ENCODE data around the gene CBLL2.

DNA sequence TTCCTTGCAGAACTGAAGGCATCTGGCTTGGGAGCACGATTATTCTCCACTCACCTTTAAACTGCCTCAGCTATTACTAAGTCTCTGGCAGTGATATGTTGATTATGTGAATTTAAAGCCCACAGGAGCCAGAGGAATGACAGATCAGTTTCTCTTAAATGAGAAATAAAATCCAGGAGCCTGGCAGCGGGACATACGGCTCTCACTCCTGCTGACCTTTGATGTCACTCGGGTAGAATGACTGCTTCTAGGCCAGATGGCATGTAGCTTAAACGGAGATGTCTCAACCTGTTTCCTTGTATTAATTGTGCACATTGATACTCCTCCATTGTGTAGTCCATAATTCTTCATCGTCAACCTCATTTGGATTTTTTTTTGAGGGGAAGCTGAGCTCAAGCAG, 4.0 kb upstream of the CBLL2 start:
- TF ChIP-seq ZBTB7A (IDR thresholded peaks at IDR 0.05; ENCODE audit: low read depth) (no peak), EP300 (IDR thresholded peaks at IDR 0.05; ENCODE audit: borderline replicate concordance) (no peak), TAF1 (IDR thresholded peaks at IDR 0.05; ENCODE audit: low read depth) (no peak), REST (IDR thresholded peaks at IDR 0.05; ENCODE audit: low read depth) (no peak), MAX (IDR thresholded peaks at IDR 0.05) (no peak), USF1 (IDR thresholded peaks at IDR 0.05) (no peak), RAD21 (IDR thresholded peaks at IDR 0.05; ENCODE audit: low read depth) (no peak), NFIC (IDR thresholded peaks at IDR 0.05) (no peak), YY1 (IDR thresholded peaks at IDR 0.05; ENCODE audit: low read depth) (no peak), TCF12 (IDR thresholded peaks at IDR 0.05; ENCODE audit: low read depth) (no peak), EGR1 (IDR thresholded peaks at IDR 0.05) (no peak), TEAD4 (IDR thresholded peaks at IDR 0.05) (no peak)
